ENCODE measurements around the gene HSH2D. TPM values are rescaled to one million over a fixed set of nuclear protein-coding genes. Genes with fewer than 3 reads are reported as not detected.
A peak's percentile ranks its signal among the peaks of the same experiment; 100 is the strongest.

HSH2D gene
- total and polyA plus RNA-seq, 2 of the 13 experiments (the other 11 are each of a cell fraction or from before 2014, with no cell fraction given) = 0.69 to 3.2 TPM

DNA sequence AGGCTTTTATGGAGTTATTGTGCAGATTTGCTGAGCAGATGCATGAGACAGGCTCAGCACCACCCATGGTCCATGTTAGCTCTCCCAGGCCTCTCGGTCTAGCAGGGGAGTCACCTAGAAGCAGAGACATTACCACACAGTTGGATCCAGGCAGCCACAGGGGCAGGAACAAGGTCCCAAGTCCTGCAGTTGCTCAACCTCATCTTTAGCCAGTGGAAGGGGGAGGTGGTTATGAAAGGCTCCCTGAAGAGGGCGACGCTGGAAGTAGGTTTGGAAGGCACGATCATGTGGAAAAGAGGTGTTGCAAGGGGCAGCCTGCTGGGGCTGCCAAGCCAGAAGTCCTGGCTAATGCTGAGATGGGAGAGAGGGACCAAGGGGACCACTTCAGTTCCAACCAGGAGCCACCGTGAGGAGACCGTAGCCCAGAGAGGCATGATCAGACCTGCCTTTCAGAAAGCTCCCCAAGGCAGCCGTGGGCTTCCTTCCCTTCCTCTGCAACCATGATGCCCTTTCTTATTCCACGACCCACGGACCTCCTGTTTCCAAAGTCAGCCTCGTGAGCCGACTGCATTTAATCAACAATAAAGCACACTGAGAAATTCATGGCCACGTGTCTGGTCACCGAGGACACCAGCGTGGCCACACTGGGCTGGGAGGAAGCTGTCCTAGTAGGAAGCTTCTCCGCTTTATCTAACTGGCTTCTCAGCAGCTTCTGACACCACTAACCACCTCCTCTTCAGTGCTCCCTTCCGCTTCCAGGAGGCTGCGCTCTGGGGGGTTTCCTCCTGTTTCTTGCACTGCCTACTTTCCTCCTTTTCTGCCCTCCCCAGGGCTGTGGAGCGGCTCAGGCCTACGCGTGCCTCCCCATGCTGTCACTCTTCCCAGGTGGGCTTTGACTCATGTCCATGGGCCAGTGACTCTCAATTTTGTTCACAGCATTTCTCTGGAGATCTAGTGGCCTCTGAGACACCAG, 56.8 kb downstream of the HSH2D start (continued):
- no peak for TF ChIP-seq FIP1L1 (IDR thresholded peaks at IDR 0.05; ENCODE audit: borderline replicate concordance, insufficient read depth, low read depth, low read length)
- no peak for TF ChIP-seq ZNF747 (CRISPR knock-in tag; IDR thresholded peaks at IDR 0.05; ENCODE audit: borderline replicate concordance)
- TF ChIP-seq ZNF317 (CRISPR knock-in tag; IDR thresholded peaks at IDR 0.05) = 0 out of 2 replicates have a peak, but pooled peaks have one; percentile 38
- peak; percentile 78; the same call in 1 of the 2 replicates for TF ChIP-seq ZNF264 (CRISPR knock-in tag; IDR thresholded peaks at IDR 0.05)
- no peak for TF ChIP-seq PRDM4 (CRISPR knock-in tag; IDR thresholded peaks at IDR 0.05; ENCODE audit: borderline replicate concordance)
- TF ChIP-seq PAF1 (CRISPR knock-in tag; IDR thresholded peaks at IDR 0.05) = no peak
- no peak for TF ChIP-seq ZNF646 (CRISPR knock-in tag; IDR thresholded peaks at IDR 0.05)
- TF ChIP-seq ZNF670 (CRISPR knock-in tag; IDR thresholded peaks at IDR 0.05; ENCODE audit: borderline replicate concordance) = no peak
- no peak for TF ChIP-seq ZBTB7A (CRISPR knock-in tag; IDR thresholded peaks at IDR 0.05)
- TF ChIP-seq, protein P1, sequence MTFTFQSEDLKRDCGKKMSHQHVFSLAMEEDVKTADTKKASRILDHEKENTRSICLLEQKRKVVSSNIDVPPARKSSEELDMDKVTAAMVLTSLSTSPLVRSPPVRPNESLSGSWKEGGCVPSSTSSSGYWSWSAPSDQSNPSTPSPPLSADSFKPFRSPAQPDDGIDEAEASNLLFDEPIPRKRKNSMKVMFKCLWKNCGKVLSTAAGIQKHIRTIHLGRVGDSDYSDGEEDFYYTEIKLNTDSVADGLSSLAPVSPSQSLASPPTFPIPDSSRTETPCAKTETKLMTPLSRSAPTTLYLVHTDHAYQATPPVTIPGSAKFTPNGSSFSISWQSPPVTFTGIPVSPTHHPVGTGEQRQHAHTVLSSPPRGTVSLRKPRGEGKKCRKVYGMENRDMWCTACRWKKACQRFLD (CRISPR knock-in tag; IDR thresholded peaks at IDR 0.05; ENCODE audit: borderline replicate concordance) = no peak
- no peak for TF ChIP-seq ZNF296 (CRISPR knock-in tag; conservative IDR thresholded peaks at IDR 0.05)
- no peak; the same call in 1 of the 2 replicates for TF ChIP-seq KDM1A (CRISPR knock-in tag; IDR thresholded peaks at IDR 0.05)
- TF ChIP-seq CCDC6 (CRISPR knock-in tag; IDR thresholded peaks at IDR 0.05) = no peak; the same call in 1 of the 2 replicates
- TF ChIP-seq ZNF549 (CRISPR knock-in tag; IDR thresholded peaks at IDR 0.05) = no peak
- no peak for TF ChIP-seq ZNF775 (CRISPR knock-in tag; IDR thresholded peaks at IDR 0.05; ENCODE audit: borderline replicate concordance)
- no peak for TF ChIP-seq BATF2 (CRISPR knock-in tag; IDR thresholded peaks at IDR 0.05)
- peak; percentile 56; the same call in 1 of the 2 replicates for TF ChIP-seq MEIS1 (CRISPR knock-in tag; IDR thresholded peaks at IDR 0.05; ENCODE audit: borderline replicate concordance)
